ENCODE data around the gene CPA5. TPM values are rescaled to one million over a fixed set of nuclear protein-coding genes. Genes with fewer than 3 reads are reported as not detected.

Gene CPA5
- total and polyA plus RNA-seq, 2 donors (not counting 3 experiments of a cell fraction or from before 2014, with no cell fraction given): not detected

GRCh38 chr7:130346177-130346905 lies 1.7 kb downstream of the CPA5 start:
- no TSS peak for BruUV-seq (replicated peaks)
- H3K9me1 ChIP-seq (replicated peaks; ENCODE audit: control insufficient read depth, extremely low read depth, insufficient read depth, low read length): no peaks in the 10 kb centered on the region
- no peak for TF ChIP-seq GATA2 (IDR thresholded peaks at IDR 0.05; ENCODE audit: insufficient read depth, insufficient read length, low read depth, low read length)
- no peak for TF ChIP-seq MYC (IDR thresholded peaks at IDR 0.05; ENCODE audit: low read depth, low read length)
- no peak for TF ChIP-seq POLR2AphosphoS5 (IDR thresholded peaks at IDR 0.05; ENCODE audit: insufficient read depth, low read depth, low read length)
- CTCF ChIA-PET: no interaction called here
- no peaks in the 10 kb centered on the region for H3K9me3 ChIP-seq (replicated peaks; ENCODE audit: control insufficient read depth, insufficient read depth, low read length)
- no peaks in the 10 kb centered on the region for H4K20me1 ChIP-seq (replicated peaks; ENCODE audit: control insufficient read depth, extremely low read depth, insufficient read depth, low read length)
- no peak overlapping the region for H3K4me2 ChIP-seq (ENCODE audit: insufficient read depth, low read length)
- H3K4me1 ChIP-seq (ENCODE audit: control insufficient read depth, extremely low read depth, insufficient read depth, low read length): no peaks in the 10 kb centered on the region
- H3K9ac ChIP-seq (replicated peaks; ENCODE audit: extremely low read depth, insufficient read depth, low read length): no peak overlapping the region
- no peak overlapping the region for H2AFZ ChIP-seq (ENCODE audit: low read depth, low read length)
- no peak for FAIRE-seq
- dilution Hi-C loops (cut with MboI; ENCODE audit: extremely low pct_ligation_motif_present, low sequenced_read_pairs) (no loop called here), intact Hi-C loops (cut with micrococcal nuclease) (no loop called here)
- peaks cover 0 to 3% of the 10 kb centered on the region in 2 experiments for H3K27me3 ChIP-seq (ENCODE audit: control insufficient read depth in 2 of 2, insufficient read depth in 2 of 2, low read length in 2 of 2)
- no peaks in the 10 kb centered on the region for H3K36me3 ChIP-seq (ENCODE audit: control insufficient read depth in 2 of 2, extremely low read depth in 1 of 2, insufficient read depth in 2 of 2, low read length in 2 of 2)
- no peaks in the 10 kb centered on the region for H3K79me2 ChIP-seq (ENCODE audit: control insufficient read depth, insufficient read depth, low read length)
- no peak overlapping the region for H3K4me3 ChIP-seq (replicated peaks in 1 of 3; ENCODE audit: insufficient read depth in 1 of 3, low read depth in 1 of 3, low read length in 3 of 3)
- POLR2A ChIA-PET: no interaction called here
- H3K27ac ChIP-seq (ENCODE audit: insufficient read depth, low read depth, low read length): no peak overlapping the region
- DNase-seq (ENCODE audit: low read depth, low spot score): no peak

GRCh38 chr7:130346941-130347340 lies 2.3 kb downstream of the CPA5 start:
- no peak overlapping the region for H3K9ac ChIP-seq (replicated peaks; ENCODE audit: extremely low read depth, insufficient read depth, low read length)
- TF ChIP-seq MYC (IDR thresholded peaks at IDR 0.05; ENCODE audit: low read depth, low read length): no peak
- no peak for TF ChIP-seq MAX (IDR thresholded peaks at IDR 0.05; ENCODE audit: insufficient read depth, insufficient read length)
- no peak for TF ChIP-seq POLR2AphosphoS5 (IDR thresholded peaks at IDR 0.05; ENCODE audit: insufficient read depth, low read depth, low read length)
- no peak for TF ChIP-seq JUN (IDR thresholded peaks at IDR 0.05; ENCODE audit: borderline replicate concordance, insufficient read depth, insufficient read length, low read depth)
- TF ChIP-seq CTCF (IDR thresholded peaks at IDR 0.05; ENCODE audit: extremely low read depth in 1 of 2, insufficient read depth in 1 of 2, low read depth in 1 of 2, low read length in 2 of 2): no peak
- TF ChIP-seq POLR2A (IDR thresholded peaks at IDR 0.05; ENCODE audit: low read depth, low read length): no peak
- no peak for TF ChIP-seq EZH2 (IDR thresholded peaks at IDR 0.05; ENCODE audit: borderline replicate concordance, low read depth, low read length, severe bottlenecking)
- no peak for TF ChIP-seq FOS (IDR thresholded peaks at IDR 0.05; ENCODE audit: borderline replicate concordance, insufficient read depth, low read length)
- no peak for TF ChIP-seq GATA2 (IDR thresholded peaks at IDR 0.05; ENCODE audit: insufficient read depth, insufficient read length, low read depth, low read length)

More at GRCh38 chr7:130346941-130347340, 2.3 kb downstream of the CPA5 start:
- Histone ChIP-seq H3K27ac (ENCODE audit: insufficient read depth, low read depth, low read length) (no peak overlapping the region), H4K20me1 (replicated peaks; ENCODE audit: control insufficient read depth, extremely low read depth, insufficient read depth, low read length) (no peaks in the 10 kb centered on the region), H3K4me2 (ENCODE audit: insufficient read depth, low read length) (no peak overlapping the region), H3K27me3 (ENCODE audit: control insufficient read depth in 2 of 2, insufficient read depth in 2 of 2, low read length in 2 of 2) (peaks cover 0 to 3% of the 10 kb centered on the region in 2 experiments), H3K9me1 (replicated peaks; ENCODE audit: control insufficient read depth, extremely low read depth, insufficient read depth, low read length) (no peaks in the 10 kb centered on the region), H3K79me2 (ENCODE audit: control insufficient read depth, insufficient read depth, low read length) (no peaks in the 10 kb centered on the region), H3K9me3 (replicated peaks; ENCODE audit: control insufficient read depth, insufficient read depth, low read length) (no peaks in the 10 kb centered on the region), H3K36me3 (ENCODE audit: control insufficient read depth in 2 of 2, extremely low read depth in 1 of 2, insufficient read depth in 2 of 2, low read length in 2 of 2) (no peaks in the 10 kb centered on the region), H3K4me3 (replicated peaks in 1 of 3; ENCODE audit: insufficient read depth in 1 of 3, low read depth in 1 of 3, low read length in 3 of 3) (no peak overlapping the region), H2AFZ (ENCODE audit: low read depth, low read length) (no peak overlapping the region), H3K4me1 (ENCODE audit: control insufficient read depth, extremely low read depth, insufficient read depth, low read length) (no peaks in the 10 kb centered on the region)
- DNase-seq (ENCODE audit: low read depth, low spot score): no peak
- BruUV-seq (replicated peaks): no TSS peak
- dilution Hi-C loops (cut with MboI; ENCODE audit: extremely low pct_ligation_motif_present, low sequenced_read_pairs) (no loop called here), intact Hi-C loops (cut with micrococcal nuclease) (no loop called here)
- FAIRE-seq: no peak
- ChIA-PET POLR2A (no interaction called here), CTCF (no interaction called here)
